ENCODE measurements around the gene CELF2. TPM values are rescaled to one million over a fixed set of nuclear protein-coding genes. Genes with fewer than 3 reads are reported as not detected.

Gene CELF2
- total RNA-seq, 1 donor = 21.9 TPM

- no peak for TF ChIP-seq CTCF (IDR thresholded peaks at IDR 0.05; ENCODE audit: insufficient read depth, low read length)
- no peak overlapping the region for H3K4me3 ChIP-seq (ENCODE audit: low read depth, low read length)
- no peak for DNase-seq (ENCODE audit: low read depth)
Measured at GRCh38 chr10:11064832-11065231, 47.2 kb downstream of the CELF2 start.

GRCh38 chr10:11065567-11065966, 47.9 kb downstream of the CELF2 start:
- DNase-seq (ENCODE audit: low read depth) = no peak
- TF ChIP-seq CTCF (IDR thresholded peaks at IDR 0.05; ENCODE audit: insufficient read depth, low read length) = no peak
- no peak overlapping the region for H3K4me3 ChIP-seq (ENCODE audit: low read depth, low read length)

GRCh38 chr10:11066520-11066919, 48.8 kb downstream of the CELF2 start:
- DNase-seq (ENCODE audit: low read depth) = no peak
- no peak for TF ChIP-seq CTCF (IDR thresholded peaks at IDR 0.05; ENCODE audit: insufficient read depth, low read length)
- H3K4me3 ChIP-seq (ENCODE audit: low read depth, low read length) = no peak overlapping the region

GRCh38 chr10:11068861-11069633, 51.4 kb downstream of the CELF2 start:
- no peak overlapping the region for H3K4me3 ChIP-seq (ENCODE audit: low read depth, low read length)
- no peak for TF ChIP-seq CTCF (IDR thresholded peaks at IDR 0.05; ENCODE audit: insufficient read depth, low read length)
- DNase-seq (ENCODE audit: low read depth) = no peak

- no peak overlapping the region for H3K4me3 ChIP-seq (ENCODE audit: low read depth, low read length)
- peak; percentile 25 for DNase-seq (ENCODE audit: low read depth)
- TF ChIP-seq CTCF (IDR thresholded peaks at IDR 0.05; ENCODE audit: insufficient read depth, low read length) = no peak
Measured at GRCh38 chr10:11073410-11073809, 55.7 kb downstream of the CELF2 start.

- H3K4me3 ChIP-seq (ENCODE audit: low read depth, low read length) = no peak overlapping the region
- TF ChIP-seq CTCF (IDR thresholded peaks at IDR 0.05; ENCODE audit: insufficient read depth, low read length) = no peak
- no peak for DNase-seq (ENCODE audit: low read depth)
Measured at GRCh38 chr10:11074536-11075267, 57.0 kb downstream of the CELF2 start.

Measured in fibroblast of the aortic adventitia (primary cell).